ENCODE results near the gene NUS1. TPM values are rescaled to one million over a fixed set of nuclear protein-coding genes. Genes with fewer than 3 reads are reported as not detected.

NUS1 gene
- total RNA-seq, 1 experiment from 2014 or later = 56.9 TPM

- no peak for TF ChIP-seq CTCF (conservative IDR thresholded peaks at IDR 0.05)
- Histone ChIP-seq H2BK12ac (ENCODE audit: insufficient read length, low read depth, low read length) (no peak overlapping the region), H3K4me1 (ENCODE audit: insufficient read depth, low read length) (no peaks in the 10 kb centered on the region), H4K8ac (replicated peaks; ENCODE audit: insufficient read length, low read depth, low read length) (no peak overlapping the region), H2BK15ac (ENCODE audit: low read depth, low read length) (no peak overlapping the region), H3K56ac (ENCODE audit: insufficient read length, low read depth, low read length) (no peak overlapping the region), H3K14ac (ENCODE audit: insufficient read depth, low read length) (no peak overlapping the region), H2BK5ac (ENCODE audit: insufficient read length, low read length) (no peak overlapping the region), H3K27ac (ENCODE audit: insufficient read length, low read depth, low read length) (no peak overlapping the region), H3K9ac (ENCODE audit: extremely low read depth, insufficient read length, low read length) (no peak overlapping the region), H3K9me3 (ENCODE audit: control insufficient read depth, low read depth, low read length) (peaks cover 6% of the 10 kb centered on the region), H4K5ac (ENCODE audit: insufficient read length, low read depth, low read length) (no peak overlapping the region), H3K79me1 (ENCODE audit: insufficient read depth, low read depth, low read length, poor library complexity, severe bottlenecking) (peaks cover 3% of the 10 kb centered on the region), H3K4ac (ENCODE audit: low read depth, low read length) (no peak overlapping the region), H2AK5ac (ENCODE audit: insufficient read length, low read length) (no peak overlapping the region), H3K18ac (ENCODE audit: insufficient read length, low read depth, low read length) (no peak overlapping the region), H2BK20ac (ENCODE audit: low read depth, low read length, poor library complexity, severe bottlenecking) (no peak overlapping the region), H3K4me2 (ENCODE audit: insufficient read depth, insufficient read length, low read length) (no peak overlapping the region), H3T11ph (ENCODE audit: low read length) (no peak overlapping the region), H4K91ac (ENCODE audit: insufficient read length, low read depth, low read length) (no peak overlapping the region), H3K23me2 (ENCODE audit: insufficient read length, low read depth, low read length, poor library complexity, severe bottlenecking) (no peaks in the 10 kb centered on the region), H3K79me2 (ENCODE audit: insufficient read depth, low read length) (no peaks in the 10 kb centered on the region), H2BK120ac (ENCODE audit: low read depth, low read length, poor library complexity, severe bottlenecking) (no peak overlapping the region), H4K20me1 (ENCODE audit: control insufficient read depth, insufficient read depth, insufficient read length) (no peaks in the 10 kb centered on the region), H3K23ac (ENCODE audit: insufficient read length, low read depth, low read length) (no peak overlapping the region), H3K27me3 (ENCODE audit: insufficient read depth, low read length) (no peaks in the 10 kb centered on the region), H2AFZ (ENCODE audit: low read length) (no peak overlapping the region)
- H3K9me3 Mint-ChIP-seq = peaks cover 10 to 12% of the 10 kb centered on the region in 2 experiments
- H3K4me1 Mint-ChIP-seq = 0 out of 4 replicates have a peak, but pooled peaks cover 0 to 3% of the 10 kb centered on the region in 2 experiments
- H3K27me3 Mint-ChIP-seq (ENCODE audit: low read depth) = no peaks in the 10 kb centered on the region; the same call in none of the 2 replicates
- WGBS (ENCODE audit: extremely low coverage, insufficient read length, low lambda C conversion rate) = no CpG with 5 or more reads among the region's 1 CpG
- DNase-seq = no peak
- peaks cover 30 to 39% (median 38%) of the 10 kb centered on the region in 3 experiments for H3K36me3 Mint-ChIP-seq (ENCODE audit: insufficient read depth in 1 of 3, low read depth in 3 of 3)
- H3K27ac Mint-ChIP-seq = no peak overlapping the region
- no peak overlapping the region for H3K4me3 Mint-ChIP-seq
Measured at GRCh38 chr6:117666881-117667280, 8.4 kb upstream of the NUS1 start.

Measured in H9 (cell line).